T-cell (primary cell): ENCODE data around the gene CACNB4. TPM values are rescaled to one million over a fixed set of nuclear protein-coding genes. Genes with fewer than 3 reads are reported as not detected.

Source experiments
- ATAC-seq, 4 experiments: fragments of 200-7000 bp in 3 of 4; fragments of 150-1000 bp in 1 of 4; cut with Tn5 transposase; replicated peaks in 1 of 4; 1 replicate in 3 of 4; 2 replicates in 1 of 4; pipeline ENCODE4 v1.10.0; 2021; ENCODE audit warnings: moderate library complexity in 3 of 4, mild to moderate bottlenecking in 2 of 4, moderate number of reproducible peaks in 1 of 4
- CTCF ChIA-PET, 2 donors: fragments of 300-600 bp; sonication (Branson Sonifier 250); formaldehyde crosslinking; loops; one replicate each; lab custom pipeline; 2022; ENCODE audit warnings: antibody characterized with exemption in 2 of 2; lab: Charles Lee
- POLR2A ChIA-PET, 2 donors: fragments of 300-600 bp; sonication (Branson Sonifier 250); formaldehyde crosslinking; loops; one replicate each; lab custom pipeline; 2022; ENCODE audit warnings: antibody characterized with exemption in 2 of 2; lab: Charles Lee
- DNase-seq, 35 experiments: peaks; one replicate each; pipeline versions ENCODE4 v3.0.0 to v3.0.0-alpha.2; 2013 to 2023
- H3K27ac ChIP-seq: one replicate; pipeline ENCODE4 v1.5.1; 2013; ENCODE audit warnings: low read length
- H3K27me3 ChIP-seq, 2 experiments: replicated peaks in 1 of 2; 1 replicate in 1 of 2; 2 replicates in 1 of 2; pipeline versions ENCODE4 v1.6.1 to v1.7.0; 2013; ENCODE audit warnings: low read length in 1 of 2, mixed read lengths in 1 of 2; ENCODE audit not compliant: control insufficient read depth in 2 of 2, insufficient read depth in 2 of 2; ENCODE audit errors: extremely low read depth in 1 of 2
- H3K36me3 ChIP-seq, 2 donors: 1 replicate in 1 of 2; 2 replicates in 1 of 2; pipeline versions ENCODE4 v1.6.1 to v1.7.0; 2013; ENCODE audit warnings: low read length in 1 of 2; ENCODE audit not compliant: control insufficient read depth in 2 of 2, insufficient read depth in 1 of 2; ENCODE audit errors: extremely low read depth in 1 of 2
- H3K4me1 ChIP-seq, 2 experiments: 1 replicate in 1 of 2; 2 replicates in 1 of 2; pipeline versions ENCODE4 v1.6.1 to v1.7.0; 2013; ENCODE audit warnings: low read length in 2 of 2, mixed read lengths in 1 of 2; ENCODE audit not compliant: insufficient read depth in 2 of 2, control insufficient read depth in 1 of 2; ENCODE audit errors: extremely low read depth in 1 of 2
- H3K4me3 ChIP-seq, 2 donors: 1 replicate in 1 of 2; 2 replicates in 1 of 2; pipeline versions ENCODE4 v1.5.1 to v1.7.0; 2013; ENCODE audit warnings: mild to moderate bottlenecking in 2 of 2, low read length in 1 of 2, moderate library complexity in 1 of 2; ENCODE audit not compliant: control insufficient read depth in 1 of 2; ENCODE audit errors: extremely low read depth in 1 of 2
- H3K9me3 ChIP-seq: 2 replicates; pipeline ENCODE4 v1.7.0; 2013
- H3K27ac Mint-ChIP-seq, 2 donors: one replicate each; pipeline ENCODE4 v1.8.0; 2020 to 2021; ENCODE audit warnings: mild to moderate bottlenecking in 2 of 2, mixed read lengths in 2 of 2
- H3K27me3 Mint-ChIP-seq, 2 donors: one replicate each; pipeline ENCODE4 v1.8.0; 2021 to 2022; ENCODE audit warnings: mixed read lengths in 2 of 2
- H3K36me3 Mint-ChIP-seq: one replicate; pipeline ENCODE4 v1.8.0; 2021; ENCODE audit warnings: mixed read lengths
- H3K4me1 Mint-ChIP-seq, 3 donors: one replicate each; pipeline ENCODE4 v1.8.0; 2020 to 2022; ENCODE audit warnings: mixed read lengths in 3 of 3, mild to moderate bottlenecking in 1 of 3
- H3K4me3 Mint-ChIP-seq, 3 donors: one replicate each; pipeline ENCODE4 v1.8.0; 2020 to 2022; ENCODE audit warnings: mild to moderate bottlenecking in 3 of 3, mixed read lengths in 3 of 3, moderate library complexity in 3 of 3
- H3K9me3 Mint-ChIP-seq, 3 donors: one replicate each; pipeline ENCODE4 v1.8.0; 2020 to 2022; ENCODE audit warnings: mixed read lengths in 3 of 3
- WGBS: methylation state at CpG from one replicate; pipeline ENCODE4 v1.1.5; 2013; ENCODE audit warnings: missing lambda C conversion rate; ENCODE audit not compliant: insufficient coverage; 5-methylcytosine and 5-hydroxymethylcytosine counted together
- total RNA-seq, 35 experiments: library from RNA in 6 of 35; stranded (reverse) in 6 of 35; fragments of 120-200 nt in 1 of 35; gene quantifications; one replicate each; pipeline versions ENCODE4 v1.2.1 to v1.2.4 and lab custom pipeline; 2013 to 2026

The CACNB4 gene
- total RNA-seq, 5 donors from 2014 or later (not counting 1 experiment from before 2014, with no cell fraction given) = 0.16 to 1.2 (median 0.47) TPM

GRCh38 chr2:152042636-152043615 is 55.9 kb downstream of the CACNB4 start:
- Mint-ChIP-seq H3K9me3 (no peaks in the 10 kb centered on the region), H3K27ac (no peak overlapping the region), H3K4me1 (no peaks in the 10 kb centered on the region), H3K4me3 (no peak overlapping the region), H3K27me3 (no peaks in the 10 kb centered on the region), H3K36me3 (no peaks in the 10 kb centered on the region)
- H3K36me3 ChIP-seq = no peaks in the 10 kb centered on the region
- H3K4me3 ChIP-seq = no peak overlapping the region
- H3K27me3 ChIP-seq = no peaks in the 10 kb centered on the region
- H3K27ac ChIP-seq = no peak overlapping the region
- no peaks in the 10 kb centered on the region for H3K9me3 ChIP-seq
- H3K4me1 ChIP-seq = no peaks in the 10 kb centered on the region
- POLR2A ChIA-PET = no interaction called here
- CTCF ChIA-PET = no interaction called here
- ATAC-seq (no peak), DNase-seq (peak in 1 of 35 experiments; percentile 12)
- WGBS = 86% methylated on average over 11 of the region's 16 CpGs

GRCh38 chr2:152038441-152038958 is 60.3 kb downstream of the CACNB4 start:
- no peak overlapping the region for H3K4me3 Mint-ChIP-seq
- no peak for DNase-seq
- POLR2A ChIA-PET = no interaction called here
- Histone ChIP-seq H3K9me3 (no peaks in the 10 kb centered on the region), H3K4me1 (no peaks in the 10 kb centered on the region), H3K36me3 (no peaks in the 10 kb centered on the region), H3K27me3 (no peaks in the 10 kb centered on the region), H3K27ac (no peak overlapping the region), H3K4me3 (no peak overlapping the region)
- peaks cover 0 to 3% of the 10 kb centered on the region in 2 donors for H3K27me3 Mint-ChIP-seq
- 40% methylated on average over 1 of the region's 5 CpGs for WGBS
- H3K36me3 Mint-ChIP-seq = no peaks in the 10 kb centered on the region
- H3K4me1 Mint-ChIP-seq = no peaks in the 10 kb centered on the region
- no peak for ATAC-seq
- no peak overlapping the region for H3K27ac Mint-ChIP-seq
- no peaks in the 10 kb centered on the region for H3K9me3 Mint-ChIP-seq
- CTCF ChIA-PET = interaction anchor here (0.9 to 3.0 kb wide), 5 partner anchors 8 to 1482 kb away, joined by 3 to 24 read pairs (median 3); no protein-coding TSS in a partner anchor

- no peaks in the 10 kb centered on the region for H3K4me1 ChIP-seq
- CTCF ChIA-PET = interaction anchor here (1.3 to 3.0 kb wide), 4 partner anchors 9 to 1483 kb away, joined by 3 to 24 read pairs (median 6); no protein-coding TSS in a partner anchor
- no peak for DNase-seq
- Mint-ChIP-seq H3K4me3 (no peak overlapping the region), H3K27me3 (peaks cover 0 to 3% of the 10 kb centered on the region in 2 donors), H3K36me3 (no peaks in the 10 kb centered on the region), H3K9me3 (no peaks in the 10 kb centered on the region), H3K27ac (no peak overlapping the region), H3K4me1 (no peaks in the 10 kb centered on the region)
- H3K27ac ChIP-seq = no peak overlapping the region
- 82% methylated on average over 3 of the region's 6 CpGs for WGBS
- POLR2A ChIA-PET = no interaction called here
- H3K27me3 ChIP-seq = no peaks in the 10 kb centered on the region
- no peaks in the 10 kb centered on the region for H3K36me3 ChIP-seq
- no peaks in the 10 kb centered on the region for H3K9me3 ChIP-seq
- no peak overlapping the region for H3K4me3 ChIP-seq
- no peak for ATAC-seq
Observed at GRCh38 chr2:152037743-152038435, 61.0 kb downstream of the CACNB4 start.

- ATAC-seq (peak in 2 of 4 experiments; percentile 40 to 55), DNase-seq (peak in 31 of 35 experiments; percentile 2 to 69 (median 28))
- Mint-ChIP-seq H3K4me3 (no peak overlapping the region), H3K27ac (no peak overlapping the region), H3K27me3 (peaks cover 0 to 3% of the 10 kb centered on the region in 2 donors), H3K36me3 (no peaks in the 10 kb centered on the region), H3K9me3 (no peaks in the 10 kb centered on the region), H3K4me1 (no peaks in the 10 kb centered on the region)
- Histone ChIP-seq H3K36me3 (no peaks in the 10 kb centered on the region), H3K27me3 (no peaks in the 10 kb centered on the region), H3K4me1 (no peaks in the 10 kb centered on the region), H3K9me3 (no peaks in the 10 kb centered on the region), H3K27ac (no peak overlapping the region), H3K4me3 (no peak overlapping the region)
- POLR2A ChIA-PET = no interaction called here
- WGBS = 70% methylated on average over 5 of the region's 10 CpGs
- CTCF ChIA-PET = interaction anchor here (0.8 to 3.0 kb wide), 6 partner anchors 10 to 1482 kb away, joined by 3 to 24 read pairs (median 4); no protein-coding TSS in a partner anchor
Observed at GRCh38 chr2:152036611-152037469, 62.0 kb downstream of the CACNB4 start.

- H3K27ac ChIP-seq = no peak overlapping the region
- H3K36me3 ChIP-seq = no peaks in the 10 kb centered on the region
- Mint-ChIP-seq H3K27ac (no peak overlapping the region), H3K9me3 (no peaks in the 10 kb centered on the region), H3K4me3 (no peak overlapping the region), H3K36me3 (no peaks in the 10 kb centered on the region), H3K27me3 (peaks cover 0 to 8% of the 10 kb centered on the region in 2 donors), H3K4me1 (no peaks in the 10 kb centered on the region)
- H3K4me1 ChIP-seq = no peaks in the 10 kb centered on the region
- ChIA-PET CTCF (interaction anchor here (0.6 to 1.1 kb wide), 4 partner anchors 9 to 1486 kb away, joined by 3 to 8 read pairs (median 6); no protein-coding TSS in a partner anchor), POLR2A (interaction anchor here in 1 of 2 donors (0.7 kb wide), 1 partner anchor 718 kb away, joined by 4 read pairs; no protein-coding TSS in a partner anchor)
- no peak overlapping the region for H3K4me3 ChIP-seq
- H3K27me3 ChIP-seq = peaks cover 0 to 3% of the 10 kb centered on the region in 2 experiments
- WGBS = no CpG with 5 or more reads among the region's 7 CpGs
- no peaks in the 10 kb centered on the region for H3K9me3 ChIP-seq
- DNase-seq (no peak), ATAC-seq (no peak)
Observed at GRCh38 chr2:152034257-152034801, 64.5 kb downstream of the CACNB4 start.
